SU-DHL-6 (cell line): Measurements from ENCODE around the gene RBP5.

Experiments used
- H2AFZ ChIP-seq: fragments of 200-600 bp; sonication (generic); 2 replicates; pipeline ENCODE4 v1.6.1; 2014; ENCODE audit warnings: low read depth, mild to moderate bottlenecking, moderate library complexity, mixed read lengths, antibody characterized with exemption, low read length; ENCODE audit not compliant: severe bottlenecking
- H3F3A ChIP-seq: fragments of 200-600 bp; shearing (Covaris generic); 2 replicates; pipeline ENCODE4 v1.6.0; 2016; ENCODE audit warnings: antibody characterized with exemption, mild to moderate bottlenecking; ENCODE audit not compliant: insufficient read depth
- H3K27ac ChIP-seq: fragments of 200-600 bp; sonication (generic); 2 replicates; pipeline ENCODE4 v1.5.1; 2016; ENCODE audit warnings: low read depth, mild to moderate bottlenecking, low read length, moderate library complexity, mixed read lengths
- H3K27me3 ChIP-seq: fragments of 200-600 bp; sonication (generic), shearing (Covaris generic); 2 replicates; pipeline ENCODE4 v1.6.0; 2014; ENCODE audit warnings: mild to moderate bottlenecking, low read length
- H3K36me3 ChIP-seq: fragments of 200-600 bp; sonication (generic); 2 replicates; pipeline ENCODE4 v1.6.1; 2014; ENCODE audit warnings: mild to moderate bottlenecking, low read length, mixed read lengths
- H3K4me2 ChIP-seq: fragments of 300-600, 200-600 bp; shearing (Covaris generic), sonication (generic); 2 replicates; pipeline ENCODE4 v1.6.0; 2014; ENCODE audit warnings: low read length, low read depth, mild to moderate bottlenecking; ENCODE audit not compliant: poor library complexity, severe bottlenecking
- H3K4me3 ChIP-seq: fragments of 200-600 bp; sonication (generic); 2 replicates; pipeline ENCODE4 v1.5.1; 2014; ENCODE audit warnings: antibody characterized with exemption, low read length, mild to moderate bottlenecking, mixed read lengths; ENCODE audit not compliant: insufficient read depth, poor library complexity, severe bottlenecking
- H3K79me2 ChIP-seq: fragments of 200-600 bp; sonication (generic); 2 replicates; pipeline ENCODE4 v1.6.1; 2014; ENCODE audit warnings: mild to moderate bottlenecking, low read length, moderate library complexity; ENCODE audit not compliant: insufficient read depth
- H3K9ac ChIP-seq: fragments of 200-600 bp; sonication (generic); 2 replicates; pipeline ENCODE4 v1.7.0; 2014; ENCODE audit warnings: mild to moderate bottlenecking, low read length
- H3K9me2 ChIP-seq: fragments of 200-600 bp; sonication (generic); replicated peaks from 2 replicates; pipeline ENCODE4 v1.6.1; 2014; ENCODE audit warnings: low read length; ENCODE audit not compliant: insufficient read depth
- H3K9me3 ChIP-seq: fragments of 200-600 bp; sonication (generic); 2 replicates; pipeline ENCODE4 v1.6.1; 2014; ENCODE audit warnings: low read length, mixed read lengths; ENCODE audit not compliant: insufficient read depth
- H4K20me1 ChIP-seq: fragments of 200-600 bp; sonication (generic); 2 replicates; pipeline ENCODE4 v1.6.1; 2014; ENCODE audit warnings: low read depth, mild to moderate bottlenecking, antibody characterized with exemption, low read length, moderate library complexity, mixed read lengths
- CTCF ChIP-seq: fragments of 200-600 bp; sonication (generic); IDR thresholded peaks from one replicate; pipeline ENCODE4 v1.5.1; 2017; ENCODE audit warnings: antibody characterized with exemption, mild to moderate bottlenecking, low read length, moderate library complexity; ENCODE audit not compliant: insufficient read depth, poor library complexity, severe bottlenecking
- EZH2phosphoT487 ChIP-seq: fragments of 200-600 bp; sonication (generic), shearing (Covaris generic); conservative IDR thresholded peaks from 2 replicates; pipeline ENCODE4 v1.6.1; 2018; ENCODE audit warnings: mild to moderate bottlenecking, antibody characterized with exemption, low read length, moderate library complexity, mixed read lengths

Gene RBP5

GRCh38 chr12:7096006-7096932 lies 32.4 kb downstream of the RBP5 start:
- Histone ChIP-seq H3K79me2 (no peaks in the 10 kb centered on the region), H3K36me3 (no peaks in the 10 kb centered on the region), H3K4me2 (no peak overlapping the region), H3F3A (no peaks in the 10 kb centered on the region), H3K27me3 (no peaks in the 10 kb centered on the region), H3K9me3 (no peaks in the 10 kb centered on the region), H2AFZ (no peak overlapping the region), H3K27ac (no peak overlapping the region), H3K9ac (no peak overlapping the region), H3K4me3 (no peak overlapping the region), H4K20me1 (no peaks in the 10 kb centered on the region), H3K9me2 (no peaks in the 10 kb centered on the region)
- TF ChIP-seq CTCF, result no peak
- TF ChIP-seq EZH2phosphoT487, result no peak

- H3K27me3 ChIP-seq, result no peaks in the 10 kb centered on the region
- H4K20me1 ChIP-seq, result no peaks in the 10 kb centered on the region
- H3K4me3 ChIP-seq, result no peak overlapping the region
- no peak overlapping the region for H3K4me2 ChIP-seq
- H2AFZ ChIP-seq, result no peak overlapping the region
- H3F3A ChIP-seq, result no peaks in the 10 kb centered on the region
- no peaks in the 10 kb centered on the region for H3K79me2 ChIP-seq
- H3K36me3 ChIP-seq, result no peaks in the 10 kb centered on the region
- no peak for TF ChIP-seq EZH2phosphoT487
- no peak overlapping the region for H3K27ac ChIP-seq
- H3K9me2 ChIP-seq, result no peaks in the 10 kb centered on the region
- H3K9me3 ChIP-seq, result no peaks in the 10 kb centered on the region
- H3K9ac ChIP-seq, result no peak overlapping the region
Measured at GRCh38 chr12:7093892-7094291, 34.8 kb downstream of the RBP5 start.

GRCh38 chr12:7093486-7093885 lies 35.2 kb downstream of the RBP5 start:
- H3K9me3 ChIP-seq, result no peaks in the 10 kb centered on the region
- TF ChIP-seq EZH2phosphoT487 (no peak), CTCF (no peak)
- no peaks in the 10 kb centered on the region for H3F3A ChIP-seq
- no peaks in the 10 kb centered on the region for H3K79me2 ChIP-seq
- H3K9ac ChIP-seq, result no peak overlapping the region
- H3K36me3 ChIP-seq, result no peaks in the 10 kb centered on the region
- no peak overlapping the region for H3K4me2 ChIP-seq
- H3K4me3 ChIP-seq, result no peak overlapping the region
- no peak overlapping the region for H3K27ac ChIP-seq
- no peaks in the 10 kb centered on the region for H3K27me3 ChIP-seq
- no peak overlapping the region for H2AFZ ChIP-seq
- no peaks in the 10 kb centered on the region for H4K20me1 ChIP-seq
- H3K9me2 ChIP-seq, result no peaks in the 10 kb centered on the region

- no peak overlapping the region for H3K27ac ChIP-seq
- H3K27me3 ChIP-seq, result no peaks in the 10 kb centered on the region
- H3K4me2 ChIP-seq, result no peak overlapping the region
- H4K20me1 ChIP-seq, result no peaks in the 10 kb centered on the region
- no peaks in the 10 kb centered on the region for H3K79me2 ChIP-seq
- no peaks in the 10 kb centered on the region for H3K36me3 ChIP-seq
- H3K9me3 ChIP-seq, result no peaks in the 10 kb centered on the region
- no peak overlapping the region for H3K4me3 ChIP-seq
- no peaks in the 10 kb centered on the region for H3F3A ChIP-seq
- H2AFZ ChIP-seq, result no peak overlapping the region
- no peaks in the 10 kb centered on the region for H3K9me2 ChIP-seq
- H3K9ac ChIP-seq, result no peak overlapping the region
- TF ChIP-seq EZH2phosphoT487, result no peak
- no peak for TF ChIP-seq CTCF
Measured at GRCh38 chr12:7092986-7093460, 35.7 kb downstream of the RBP5 start.
